Measurements from ENCODE around the gene DHCR24.

The DHCR24 gene

DNA sequence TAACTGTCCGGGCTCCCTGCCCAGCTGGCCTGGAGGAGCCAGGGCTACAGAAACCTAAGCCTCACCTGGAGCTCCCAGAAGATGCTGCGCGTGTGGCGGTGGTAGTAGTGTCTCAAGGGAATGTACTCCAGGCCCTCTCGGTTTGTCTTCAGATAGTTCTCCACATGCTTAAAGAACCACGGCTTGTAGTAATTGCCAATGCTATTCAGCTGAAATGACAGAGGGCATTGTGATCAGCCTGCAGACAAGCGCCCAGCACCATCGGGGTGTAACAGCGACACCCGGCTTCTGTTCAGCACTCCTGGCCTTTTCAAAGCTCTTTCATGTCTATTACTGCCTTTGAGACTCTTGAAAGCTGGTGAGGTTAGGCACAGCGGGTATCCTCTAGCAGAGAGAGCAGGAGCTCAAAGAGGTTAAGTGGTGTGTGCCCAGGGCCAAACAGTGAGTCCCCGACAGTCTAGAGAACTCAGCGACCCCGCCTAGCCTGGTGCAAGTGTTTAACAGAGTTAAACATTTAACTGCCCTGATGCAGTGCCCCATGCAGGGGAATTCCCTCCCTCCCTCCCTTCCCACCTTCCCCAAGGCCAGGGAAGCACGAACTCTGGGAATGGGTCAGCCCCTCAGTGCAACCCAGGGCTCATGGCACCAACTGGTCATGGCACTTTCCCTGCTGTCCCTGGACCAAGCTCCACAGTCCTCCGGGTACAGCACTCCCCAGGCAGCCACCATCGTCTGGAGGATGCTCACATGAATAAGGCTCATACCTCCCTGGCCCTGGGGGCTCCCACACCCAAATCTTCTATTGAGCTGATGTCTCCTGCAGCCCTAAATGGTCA lies 21.5 kb downstream of the DHCR24 start:
- no peak for DNase-seq (ENCODE audit: low read depth, low spot score)

DNA sequence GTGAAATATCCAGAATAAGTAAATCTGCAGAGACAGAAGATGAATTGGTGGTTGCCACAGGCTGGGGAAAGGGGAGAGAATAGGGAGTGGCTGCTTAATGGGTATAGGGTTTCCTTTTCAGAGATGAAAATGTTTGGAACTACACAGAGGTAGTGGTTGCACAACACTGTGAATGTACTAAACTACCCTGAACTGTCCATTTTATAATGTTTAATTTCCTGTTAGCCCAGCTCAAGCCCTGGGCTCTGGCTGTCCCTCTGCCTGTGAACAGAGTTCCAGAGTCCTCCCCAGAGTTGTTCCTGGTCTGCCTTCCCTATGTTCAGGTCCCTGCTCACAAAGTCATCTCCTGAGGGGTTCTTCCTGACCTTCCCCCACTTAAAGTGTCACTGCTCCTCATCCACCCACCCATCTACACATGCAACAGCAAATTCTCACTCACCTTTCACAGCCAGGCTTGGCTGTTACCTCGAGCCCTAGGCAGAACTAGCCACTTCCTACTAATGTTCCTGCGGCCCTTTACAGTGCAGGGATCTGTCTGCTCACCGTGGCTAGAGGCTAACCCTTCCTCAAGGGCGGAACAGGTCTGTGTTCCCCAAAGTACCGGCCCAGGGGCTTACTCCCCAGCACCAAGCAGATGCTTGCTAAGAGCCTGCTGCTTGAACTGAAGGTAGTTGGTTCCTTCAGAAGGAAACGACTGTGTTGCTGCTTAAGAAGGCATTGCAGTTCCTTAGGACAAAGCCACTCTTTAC lies 22.4 kb downstream of the DHCR24 start:
- no peak for DNase-seq (ENCODE audit: low read depth, low spot score)

DNA sequence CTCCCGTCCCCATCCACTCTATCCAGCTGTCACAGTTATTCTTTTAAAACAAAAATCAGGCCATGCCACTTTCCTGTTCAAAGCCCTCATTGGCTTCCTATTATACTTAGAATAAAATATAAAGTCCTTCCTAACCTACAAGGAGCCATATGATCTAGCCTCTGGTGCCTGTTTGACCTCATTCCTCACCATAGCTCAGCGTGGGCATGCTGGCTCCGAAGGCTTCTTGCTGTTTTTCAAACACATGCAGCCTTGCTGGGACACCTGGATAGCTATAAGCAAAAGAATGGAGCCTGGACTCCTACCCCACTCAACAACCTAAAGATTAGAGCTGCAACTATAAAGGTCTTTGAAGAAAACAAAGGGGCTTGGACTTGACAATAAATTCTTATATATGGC lies 23.7 kb downstream of the DHCR24 start:
- no peak for DNase-seq (ENCODE audit: low read depth, low spot score)

DNA sequence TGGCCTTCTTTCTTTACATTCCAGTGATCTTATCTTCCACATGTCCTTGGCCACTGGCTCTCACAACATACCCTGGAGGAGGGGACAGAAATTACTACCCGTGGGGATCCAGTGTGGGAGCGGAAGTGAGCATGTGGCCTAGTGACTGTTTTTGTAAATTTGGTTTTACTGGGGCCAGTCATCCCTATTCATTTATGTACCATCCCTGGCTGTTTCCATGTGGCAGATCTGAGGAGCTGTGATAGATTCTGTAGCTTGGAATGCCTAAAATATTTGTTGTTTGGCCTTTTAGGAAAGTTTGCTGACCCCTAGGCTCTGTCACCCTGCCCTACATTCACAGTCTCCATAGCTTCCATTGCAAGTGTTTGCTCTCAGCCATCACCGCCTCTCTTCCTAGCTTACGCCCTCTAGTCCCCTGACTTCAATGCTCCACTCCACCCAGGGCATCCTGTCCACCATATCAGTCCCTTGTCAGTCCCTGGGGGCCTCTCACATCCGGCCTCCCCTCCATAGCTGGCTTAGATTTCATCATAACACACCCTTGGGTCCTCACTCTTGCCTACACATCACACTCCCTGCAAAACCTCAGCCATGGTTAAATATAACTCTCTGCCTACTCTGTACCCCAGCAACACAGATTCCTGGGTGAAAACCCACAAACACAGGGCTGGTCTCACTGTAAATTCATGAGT lies 25.8 kb downstream of the DHCR24 start:
- DNase-seq (ENCODE audit: low read depth, low spot score), result no peak

DNA sequence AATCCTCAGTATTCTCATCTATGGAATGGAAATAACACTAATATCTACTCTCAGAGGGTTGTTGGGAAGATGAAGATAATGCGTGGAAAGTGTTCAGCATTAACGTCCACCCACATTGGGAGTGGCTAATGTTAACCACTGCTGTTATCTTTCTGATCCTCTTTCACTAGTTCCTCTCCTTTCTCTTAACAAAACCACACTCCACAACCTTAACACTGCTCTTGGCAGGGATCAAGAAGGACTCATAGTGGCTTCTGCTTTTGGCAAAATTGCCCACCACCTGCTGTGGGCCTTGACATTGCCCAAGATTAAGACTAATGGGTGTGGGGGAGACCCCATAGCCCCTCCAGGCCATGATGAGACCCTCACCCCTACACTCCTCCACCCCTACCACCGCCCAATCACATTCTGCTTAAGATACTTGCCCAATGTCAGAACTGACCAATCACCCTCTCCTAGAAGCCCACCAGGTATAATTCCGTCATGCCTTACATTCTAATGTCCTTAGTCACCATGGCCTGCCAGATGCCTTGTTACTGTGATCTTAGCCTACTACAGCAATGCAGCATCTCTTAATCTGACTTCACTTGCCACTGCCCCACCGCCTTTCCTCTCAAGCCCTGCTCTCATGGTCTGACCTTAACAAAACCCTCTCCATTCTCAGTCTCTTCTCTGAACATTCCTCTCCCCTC lies 27.1 kb downstream of the DHCR24 start:
- DNase-seq (ENCODE audit: low read depth, low spot score), result no peak

DNA sequence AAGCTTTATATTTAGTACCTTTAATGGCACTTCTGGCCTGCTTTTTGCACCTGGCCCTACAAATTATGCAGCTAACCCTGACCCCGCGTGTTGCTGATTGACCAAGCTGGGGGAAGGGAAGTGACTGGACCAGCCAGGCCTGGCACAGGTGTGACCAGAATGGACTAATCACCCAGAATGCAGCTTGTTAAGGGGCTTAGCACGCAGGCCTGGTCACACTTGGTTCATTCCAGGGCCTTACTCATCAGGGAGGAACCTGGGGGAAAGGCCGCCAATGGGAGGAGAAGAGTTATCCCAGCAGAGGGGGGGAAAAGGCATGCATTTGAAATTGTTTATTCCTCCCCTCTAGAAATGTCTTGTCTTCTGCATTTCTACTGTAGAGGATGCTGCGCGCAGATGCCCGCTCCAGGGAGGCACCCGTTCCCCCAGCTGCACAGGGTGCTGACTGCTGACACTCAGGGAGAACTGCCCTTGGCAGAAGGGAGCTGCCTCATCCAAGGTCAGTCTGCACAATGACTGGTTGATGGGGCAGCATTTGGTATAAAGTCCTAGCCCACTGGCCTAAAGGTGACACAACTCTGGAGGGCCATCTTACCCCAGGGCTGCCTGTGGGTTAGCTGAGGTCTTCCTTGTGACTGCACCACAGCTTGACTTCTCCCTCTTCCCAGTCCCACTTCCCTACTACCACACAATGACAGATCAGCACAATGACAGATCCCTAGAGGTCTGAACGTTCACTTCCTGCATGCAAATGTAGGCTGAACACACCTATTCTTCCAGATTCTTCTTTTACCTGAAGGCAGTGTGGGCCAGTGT lies 29.0 kb downstream of the DHCR24 start:
- no peak for DNase-seq (ENCODE audit: low read depth, low spot score)

DNA sequence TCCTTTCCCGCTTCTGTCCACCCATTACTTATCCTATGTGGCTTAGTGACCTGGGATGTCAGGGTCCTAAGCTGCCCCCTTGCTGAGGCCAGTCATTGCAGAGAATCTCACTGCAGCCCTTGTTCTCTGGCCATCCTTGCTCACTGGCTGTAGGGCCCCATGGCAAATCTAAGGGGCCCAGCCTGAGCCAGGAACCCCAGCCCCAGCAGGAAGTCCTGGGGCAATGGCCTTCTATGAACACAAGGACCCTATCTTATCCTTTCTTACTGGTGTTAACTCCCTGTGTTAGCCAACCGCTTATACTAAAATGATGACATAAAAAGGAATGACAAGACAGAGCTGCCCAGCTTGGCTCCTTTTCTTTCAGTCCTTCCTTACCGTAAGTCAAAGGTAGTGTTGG lies 29.9 kb downstream of the DHCR24 start:
- DNase-seq (ENCODE audit: low read depth, low spot score), result no peak

DNA sequence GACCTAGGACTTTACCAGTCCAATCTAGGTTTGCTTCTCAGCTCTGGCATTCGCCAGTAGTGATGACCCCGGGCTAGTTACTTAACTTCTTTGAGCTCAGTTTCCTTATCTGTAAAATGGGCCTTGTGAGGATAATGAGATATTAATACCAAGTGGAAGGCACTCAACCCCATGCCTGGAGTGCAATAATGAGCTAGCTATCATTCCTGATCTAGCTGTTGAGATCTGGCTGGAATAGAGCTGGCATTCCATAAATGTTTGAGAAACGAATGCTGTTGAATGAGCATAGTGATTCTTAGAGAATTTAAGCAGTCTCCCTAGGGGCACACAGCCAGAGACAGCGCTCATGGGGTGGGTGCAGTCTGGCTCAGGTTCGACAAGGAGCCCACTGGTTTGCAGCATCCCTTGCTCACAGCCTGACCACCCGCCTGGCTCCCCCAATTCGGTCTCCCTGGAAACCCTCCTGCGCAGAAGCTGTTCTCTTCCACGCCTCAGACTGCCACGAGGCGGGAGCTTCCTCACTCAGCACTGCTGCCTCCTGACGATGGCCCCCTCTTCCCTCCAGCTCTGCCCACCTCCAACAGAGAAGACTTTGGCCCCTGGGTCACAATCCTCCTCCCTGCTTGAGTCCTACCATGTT lies 32.5 kb downstream of the DHCR24 start:
- DNase-seq (ENCODE audit: low read depth, low spot score), result no peak

- no peak for DNase-seq (ENCODE audit: low read depth, low spot score)
Measured at GRCh38 chr1:54853793-54854370, 33.1 kb downstream of the DHCR24 start.

GRCh38 chr1:54853096-54853792 lies 33.8 kb downstream of the DHCR24 start:
- no peak for DNase-seq (ENCODE audit: low read depth, low spot score)

DNA sequence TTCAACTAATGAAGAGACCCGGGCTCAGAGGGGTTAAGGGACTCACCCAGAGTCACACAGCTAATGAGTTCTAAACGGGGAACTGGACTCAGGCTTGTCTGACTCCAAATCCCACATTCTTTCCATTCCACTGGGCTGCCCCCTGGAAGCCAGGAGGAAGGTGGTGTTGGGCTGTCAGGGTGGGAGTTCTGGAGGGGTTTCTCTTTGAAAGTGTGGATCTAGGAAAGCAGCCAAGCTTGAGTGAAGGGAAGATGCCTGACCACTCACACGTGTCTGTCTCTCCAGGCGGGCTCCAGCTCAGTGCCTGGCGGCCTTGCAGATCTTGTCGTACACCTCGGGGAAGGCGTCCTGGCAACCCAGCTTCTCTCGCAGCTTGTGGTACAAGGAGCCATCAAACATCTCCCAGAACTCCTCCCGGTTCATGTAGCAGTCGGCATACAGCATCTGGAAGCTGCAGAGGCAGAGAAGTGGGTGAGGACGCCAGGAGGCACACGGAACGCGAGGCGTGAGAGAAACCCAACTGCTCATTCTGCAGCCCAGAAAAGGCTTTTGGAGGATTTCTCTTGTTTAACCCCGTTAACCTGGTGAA lies 35.0 kb downstream of the DHCR24 start:
- no peak for DNase-seq (ENCODE audit: low read depth, low spot score)

GRCh38 chr1:54851406-54851805 lies 35.6 kb downstream of the DHCR24 start:
- DNase-seq (ENCODE audit: low read depth, low spot score), result no peak

GRCh38 chr1:54850737-54851136 lies 36.3 kb downstream of the DHCR24 start:
- no peak for DNase-seq (ENCODE audit: low read depth, low spot score)

- DNase-seq (ENCODE audit: low read depth, low spot score), result no peak
Measured at GRCh38 chr1:54850069-54850730, 36.8 kb downstream of the DHCR24 start.

GRCh38 chr1:54849219-54850068 lies 37.6 kb downstream of the DHCR24 start:
- DNase-seq (ENCODE audit: low read depth, low spot score), result no peak

GRCh38 chr1:54848134-54848948 lies 38.7 kb downstream of the DHCR24 start:
- DNase-seq (ENCODE audit: low read depth, low spot score), result no peak

Measured in activated naive CD8-positive, alpha-beta T cell treated with anti-CD3 and anti-CD28 coated beads, Interleukin-2, amount 50 U/mL, for 16 hours (primary cell).